OCI-LY1 (cell line): ENCODE measurements around the gene SLC36A4.

Experiments used
- H2AFZ ChIP-seq: fragments of 200-600 bp; sonication (generic), shearing (Covaris generic); 2 replicates; pipeline ENCODE4 v1.6.0; 2014; ENCODE audit warnings: antibody characterized with exemption, mild to moderate bottlenecking, low read length
- H3F3A ChIP-seq: fragments of 200-600 bp; sonication (generic), shearing (Covaris generic); 2 replicates; pipeline ENCODE4 v1.6.0; 2014; ENCODE audit warnings: mild to moderate bottlenecking, antibody characterized with exemption, low read length, moderate library complexity; ENCODE audit not compliant: insufficient read depth
- H3K27ac ChIP-seq: fragments of 200-600 bp; sonication (generic); 2 replicates; pipeline ENCODE4 v1.5.1; 2014; ENCODE audit warnings: low read length, mixed run types, mild to moderate bottlenecking, low read depth; ENCODE audit not compliant: poor library complexity, severe bottlenecking
- H3K27me3 ChIP-seq: fragments of 200-600 bp; sonication (generic); 2 replicates; pipeline ENCODE4 v1.6.0; 2014; ENCODE audit warnings: antibody characterized with exemption, mild to moderate bottlenecking, low read length, moderate library complexity; ENCODE audit not compliant: insufficient read depth
- H3K36me3 ChIP-seq: fragments of 200-600 bp; sonication (generic); 2 replicates; pipeline ENCODE4 v1.6.1; 2014; ENCODE audit warnings: mild to moderate bottlenecking, antibody characterized with exemption, low read length, moderate library complexity, mixed read lengths; ENCODE audit not compliant: insufficient read depth
- H3K4me1 ChIP-seq: fragments of 200-600 bp; sonication (generic); 2 replicates; pipeline ENCODE4 v1.5.1; 2014; ENCODE audit warnings: mild to moderate bottlenecking, low read length, moderate library complexity; ENCODE audit not compliant: insufficient read depth, severe bottlenecking
- H3K4me2 ChIP-seq: fragments of 200-600 bp; sonication (generic), shearing (Covaris generic); 2 replicates; pipeline ENCODE4 v1.6.1; 2014; ENCODE audit warnings: low read length
- H3K4me3 ChIP-seq: fragments of 200-600 bp; sonication (generic); 2 replicates; pipeline ENCODE4 v1.5.1; 2014; ENCODE audit warnings: low read length, low read depth, mild to moderate bottlenecking, mixed read lengths; ENCODE audit not compliant: poor library complexity, severe bottlenecking
- H3K79me2 ChIP-seq: fragments of 200-600 bp; shearing (Covaris generic); 2 replicates; pipeline ENCODE4 v1.6.1; 2016; ENCODE audit warnings: mixed run types, low read length, mixed read lengths; ENCODE audit not compliant: insufficient read depth
- H3K9ac ChIP-seq: fragments of 200-600 bp; sonication (generic), shearing (Covaris generic); 2 replicates; pipeline ENCODE4 v1.6.1; 2014; ENCODE audit warnings: mild to moderate bottlenecking, low read length, mixed read lengths
- H3K9me2 ChIP-seq: fragments of 200-600 bp; sonication (generic), shearing (Covaris generic); 2 replicates; pipeline ENCODE4 v1.6.1; 2014; ENCODE audit warnings: low read depth, mild to moderate bottlenecking, low read length, mixed read lengths
- H3K9me3 ChIP-seq: fragments of 200-600 bp; shearing (Covaris generic); 2 replicates; pipeline ENCODE4 v1.6.1; 2014; ENCODE audit warnings: low read length, mixed read lengths
- H4K20me1 ChIP-seq: fragments of 200-600 bp; sonication (generic), shearing (Covaris generic); 2 replicates; pipeline ENCODE4 v1.6.0; 2016; ENCODE audit warnings: mild to moderate bottlenecking, low read length; ENCODE audit not compliant: insufficient read depth
- EZH2 ChIP-seq: fragments of 200-600 bp; sonication (generic), shearing (Covaris generic); IDR thresholded peaks from 2 replicates; pipeline ENCODE4 v1.8.0; 2017; ENCODE audit warnings: borderline replicate concordance, mixed run types, mild to moderate bottlenecking, antibody characterized with exemption, low read length, moderate library complexity, mixed read lengths
- TF ChIP-seq, protein P1 (sequence below): fragments of 200-600 bp; sonication (generic), shearing (Covaris generic); IDR thresholded peaks from 2 replicates; pipeline ENCODE4 v1.5.1; 2017; ENCODE audit warnings: mild to moderate bottlenecking, antibody characterized with exemption, low read length, moderate library complexity, mixed read lengths

Gene SLC36A4

DNA sequence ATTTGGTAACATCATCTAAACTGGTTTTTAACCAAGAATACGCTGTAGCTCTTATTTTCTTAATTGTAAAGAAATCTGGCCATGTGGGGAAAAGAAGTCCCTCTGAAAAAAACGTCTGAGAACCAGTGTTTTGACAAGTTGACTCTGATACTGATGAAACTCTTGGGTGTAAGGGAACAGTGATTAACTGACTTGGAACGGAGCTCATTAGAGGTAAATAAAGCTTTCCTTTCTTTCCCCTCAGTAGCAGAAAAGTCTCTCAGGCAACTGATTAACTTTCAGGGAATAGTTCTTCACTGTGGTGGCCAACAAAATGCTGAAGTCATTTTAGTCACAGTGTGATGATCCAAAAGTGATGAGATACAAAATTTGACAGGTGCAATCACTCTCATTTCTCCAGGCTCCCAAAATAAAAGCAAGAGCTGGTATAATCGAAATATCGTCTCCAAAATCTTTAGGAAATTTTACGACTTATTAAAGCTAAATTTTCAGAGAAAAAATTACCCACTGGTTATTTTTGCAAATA lies 52.3 kb downstream of the SLC36A4 start:
- no peaks in the 10 kb centered on the region for H3F3A ChIP-seq
- H3K9me2 ChIP-seq, result no peaks in the 10 kb centered on the region
- H3K4me1 ChIP-seq, result no peaks in the 10 kb centered on the region
- no peaks in the 10 kb centered on the region for H4K20me1 ChIP-seq
- no peaks in the 10 kb centered on the region for H3K36me3 ChIP-seq
- H3K27ac ChIP-seq, result no peak overlapping the region
- TF ChIP-seq, protein P1, sequence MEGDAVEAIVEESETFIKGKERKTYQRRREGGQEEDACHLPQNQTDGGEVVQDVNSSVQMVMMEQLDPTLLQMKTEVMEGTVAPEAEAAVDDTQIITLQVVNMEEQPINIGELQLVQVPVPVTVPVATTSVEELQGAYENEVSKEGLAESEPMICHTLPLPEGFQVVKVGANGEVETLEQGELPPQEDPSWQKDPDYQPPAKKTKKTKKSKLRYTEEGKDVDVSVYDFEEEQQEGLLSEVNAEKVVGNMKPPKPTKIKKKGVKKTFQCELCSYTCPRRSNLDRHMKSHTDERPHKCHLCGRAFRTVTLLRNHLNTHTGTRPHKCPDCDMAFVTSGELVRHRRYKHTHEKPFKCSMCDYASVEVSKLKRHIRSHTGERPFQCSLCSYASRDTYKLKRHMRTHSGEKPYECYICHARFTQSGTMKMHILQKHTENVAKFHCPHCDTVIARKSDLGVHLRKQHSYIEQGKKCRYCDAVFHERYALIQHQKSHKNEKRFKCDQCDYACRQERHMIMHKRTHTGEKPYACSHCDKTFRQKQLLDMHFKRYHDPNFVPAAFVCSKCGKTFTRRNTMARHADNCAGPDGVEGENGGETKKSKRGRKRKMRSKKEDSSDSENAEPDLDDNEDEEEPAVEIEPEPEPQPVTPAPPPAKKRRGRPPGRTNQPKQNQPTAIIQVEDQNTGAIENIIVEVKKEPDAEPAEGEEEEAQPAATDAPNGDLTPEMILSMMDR, result no peak
- no peak for TF ChIP-seq EZH2
- H3K4me2 ChIP-seq, result no peak overlapping the region
- H3K9me3 ChIP-seq, result no peaks in the 10 kb centered on the region
- H3K9ac ChIP-seq, result no peak overlapping the region
- H2AFZ ChIP-seq, result no peak overlapping the region
- no peaks in the 10 kb centered on the region for H3K27me3 ChIP-seq
- H3K79me2 ChIP-seq, result no peaks in the 10 kb centered on the region
- no peak overlapping the region for H3K4me3 ChIP-seq

- no peak overlapping the region for H3K9ac ChIP-seq
- H3K4me2 ChIP-seq, result no peak overlapping the region
- H3K79me2 ChIP-seq, result no peaks in the 10 kb centered on the region
- H3K36me3 ChIP-seq, result no peaks in the 10 kb centered on the region
- no peaks in the 10 kb centered on the region for H3K4me1 ChIP-seq
- H3K4me3 ChIP-seq, result no peak overlapping the region
- no peaks in the 10 kb centered on the region for H3F3A ChIP-seq
- no peaks in the 10 kb centered on the region for H4K20me1 ChIP-seq
- H2AFZ ChIP-seq, result no peak overlapping the region
- no peaks in the 10 kb centered on the region for H3K9me3 ChIP-seq
- H3K27ac ChIP-seq, result no peak overlapping the region
- no peaks in the 10 kb centered on the region for H3K27me3 ChIP-seq
- no peaks in the 10 kb centered on the region for H3K9me2 ChIP-seq
- TF ChIP-seq, protein P1, result no peak
- TF ChIP-seq EZH2, result no peak
Measured at GRCh38 chr11:93143800-93144199, 54.0 kb downstream of the SLC36A4 start.

DNA sequence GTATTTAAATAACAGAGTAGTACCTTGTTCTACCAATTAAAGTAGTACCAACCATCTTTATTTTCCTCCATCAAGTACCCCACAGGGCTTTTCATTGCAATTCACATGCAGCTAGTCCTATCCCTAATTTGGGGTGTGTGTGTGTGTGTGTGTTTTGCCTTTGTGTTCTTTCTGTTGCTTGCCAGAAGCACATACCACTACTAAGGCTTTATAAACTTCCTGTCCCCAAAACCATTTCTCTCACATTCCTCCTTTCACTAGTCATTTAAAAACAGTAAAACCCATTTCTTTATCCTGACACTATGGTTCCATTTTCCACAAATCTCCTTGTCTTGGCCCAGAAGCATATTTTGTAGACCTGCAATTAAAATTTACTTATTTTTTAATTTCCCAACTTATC lies 54.6 kb downstream of the SLC36A4 start:
- Histone ChIP-seq H3K9me2 (no peaks in the 10 kb centered on the region), H3K4me3 (no peak overlapping the region)
- TF ChIP-seq, protein P1, result no peak
- no peak for TF ChIP-seq EZH2

More for the DNA sequence above, 54.6 kb downstream of the SLC36A4 start:
- Histone ChIP-seq H3K36me3 (no peaks in the 10 kb centered on the region), H2AFZ (no peak overlapping the region), H3K9me3 (no peaks in the 10 kb centered on the region), H3K27me3 (no peaks in the 10 kb centered on the region), H3K4me2 (no peak overlapping the region), H3K79me2 (no peaks in the 10 kb centered on the region), H3K27ac (no peak overlapping the region), H3K4me1 (no peaks in the 10 kb centered on the region), H3F3A (no peaks in the 10 kb centered on the region), H3K9ac (no peak overlapping the region), H4K20me1 (no peaks in the 10 kb centered on the region)
